Endothelial cell (in vitro differentiated cells): Measurements from ENCODE around the gene GPATCH8. TPM values are rescaled to one million over a fixed set of nuclear protein-coding genes. Genes with fewer than 3 reads are reported as not detected.

Experiments used
- DNase-seq: peaks from one replicate; pipeline ENCODE4 v3.0.0; 2021; ENCODE audit warnings: low spot score
- H3K27ac Mint-ChIP-seq: one replicate; pipeline ENCODE4 v1.8.0; 2021; ENCODE audit warnings: mixed read lengths, inconsistent platforms; ENCODE audit not compliant: unreplicated experiment
- H3K27me3 Mint-ChIP-seq: one replicate; pipeline ENCODE4 v1.8.0; 2021; ENCODE audit warnings: mild to moderate bottlenecking, moderate library complexity, mixed read lengths, inconsistent platforms; ENCODE audit not compliant: unreplicated experiment
- H3K36me3 Mint-ChIP-seq: one replicate; pipeline ENCODE4 v1.8.0; 2021; ENCODE audit warnings: mild to moderate bottlenecking, low read depth, mixed read lengths, inconsistent platforms; ENCODE audit not compliant: unreplicated experiment
- H3K4me1 Mint-ChIP-seq: one replicate; pipeline ENCODE4 v1.8.0; 2021; ENCODE audit warnings: mild to moderate bottlenecking, mixed read lengths, inconsistent platforms; ENCODE audit not compliant: unreplicated experiment
- H3K4me3 Mint-ChIP-seq: one replicate; pipeline ENCODE4 v1.8.0; 2021; ENCODE audit warnings: mild to moderate bottlenecking, mixed read lengths, inconsistent platforms; ENCODE audit not compliant: unreplicated experiment
- H3K9me3 Mint-ChIP-seq: one replicate; pipeline ENCODE4 v1.8.0; 2021; ENCODE audit warnings: mixed read lengths, inconsistent platforms; ENCODE audit not compliant: unreplicated experiment
- total RNA-seq: library from RNA; stranded (reverse); fragmentation: NEBNext Ultra II Directional; extraction: Animal tissue kit (Norgen Biotek cat#: 25700); gene quantifications from one replicate; pipeline ENCODE4 v1.2.1, GENCODE V29; 2021; ENCODE audit not compliant: unreplicated experiment
- TF ChIP-seq, protein P1 (sequence below): fragments of 200-600 bp; sonication (generic); IDR thresholded peaks from one replicate; pipeline ENCODE4 v1.5.0; 2021; ENCODE audit warnings: antibody characterized with exemption; ENCODE audit not compliant: unreplicated experiment

Gene GPATCH8
- total RNA-seq, 1 donor from 2014 or later: 53.3 TPM

DNA sequence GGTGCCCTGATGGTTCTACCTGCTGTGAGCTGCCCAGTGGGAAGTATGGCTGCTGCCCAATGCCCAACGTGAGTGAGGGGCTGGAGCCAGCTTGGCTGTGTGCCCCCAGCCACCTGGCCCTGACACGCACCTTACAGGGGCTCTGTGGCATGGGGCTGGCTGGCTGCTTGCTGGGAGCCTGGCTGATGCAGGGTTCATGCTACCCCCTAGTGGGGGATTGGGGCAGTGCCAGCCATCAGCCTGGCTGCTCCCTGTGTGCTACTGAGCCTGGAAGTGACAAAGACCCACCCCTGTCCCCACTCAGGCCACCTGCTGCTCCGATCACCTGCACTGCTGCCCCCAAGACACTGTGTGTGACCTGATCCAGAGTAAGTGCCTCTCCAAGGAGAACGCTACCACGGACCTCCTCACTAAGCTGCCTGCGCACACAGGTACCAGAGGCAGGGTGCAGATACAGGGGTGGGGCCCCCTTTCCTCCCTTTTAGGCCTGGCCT is 152.4 kb downstream of the GPATCH8 start:
- Mint-ChIP-seq H3K27ac (peak overlapping the region; percentile 48), H3K4me3 (no peak overlapping the region), H3K27me3 (peaks cover 14% of the 10 kb centered on the region), H3K36me3 (peaks cover 6% of the 10 kb centered on the region), H3K4me1 (peaks cover 10% of the 10 kb centered on the region), H3K9me3 (no peaks in the 10 kb centered on the region)
- TF ChIP-seq, protein P1, sequence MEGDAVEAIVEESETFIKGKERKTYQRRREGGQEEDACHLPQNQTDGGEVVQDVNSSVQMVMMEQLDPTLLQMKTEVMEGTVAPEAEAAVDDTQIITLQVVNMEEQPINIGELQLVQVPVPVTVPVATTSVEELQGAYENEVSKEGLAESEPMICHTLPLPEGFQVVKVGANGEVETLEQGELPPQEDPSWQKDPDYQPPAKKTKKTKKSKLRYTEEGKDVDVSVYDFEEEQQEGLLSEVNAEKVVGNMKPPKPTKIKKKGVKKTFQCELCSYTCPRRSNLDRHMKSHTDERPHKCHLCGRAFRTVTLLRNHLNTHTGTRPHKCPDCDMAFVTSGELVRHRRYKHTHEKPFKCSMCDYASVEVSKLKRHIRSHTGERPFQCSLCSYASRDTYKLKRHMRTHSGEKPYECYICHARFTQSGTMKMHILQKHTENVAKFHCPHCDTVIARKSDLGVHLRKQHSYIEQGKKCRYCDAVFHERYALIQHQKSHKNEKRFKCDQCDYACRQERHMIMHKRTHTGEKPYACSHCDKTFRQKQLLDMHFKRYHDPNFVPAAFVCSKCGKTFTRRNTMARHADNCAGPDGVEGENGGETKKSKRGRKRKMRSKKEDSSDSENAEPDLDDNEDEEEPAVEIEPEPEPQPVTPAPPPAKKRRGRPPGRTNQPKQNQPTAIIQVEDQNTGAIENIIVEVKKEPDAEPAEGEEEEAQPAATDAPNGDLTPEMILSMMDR: peak; percentile 73
- peak; percentile 87 for DNase-seq

DNA sequence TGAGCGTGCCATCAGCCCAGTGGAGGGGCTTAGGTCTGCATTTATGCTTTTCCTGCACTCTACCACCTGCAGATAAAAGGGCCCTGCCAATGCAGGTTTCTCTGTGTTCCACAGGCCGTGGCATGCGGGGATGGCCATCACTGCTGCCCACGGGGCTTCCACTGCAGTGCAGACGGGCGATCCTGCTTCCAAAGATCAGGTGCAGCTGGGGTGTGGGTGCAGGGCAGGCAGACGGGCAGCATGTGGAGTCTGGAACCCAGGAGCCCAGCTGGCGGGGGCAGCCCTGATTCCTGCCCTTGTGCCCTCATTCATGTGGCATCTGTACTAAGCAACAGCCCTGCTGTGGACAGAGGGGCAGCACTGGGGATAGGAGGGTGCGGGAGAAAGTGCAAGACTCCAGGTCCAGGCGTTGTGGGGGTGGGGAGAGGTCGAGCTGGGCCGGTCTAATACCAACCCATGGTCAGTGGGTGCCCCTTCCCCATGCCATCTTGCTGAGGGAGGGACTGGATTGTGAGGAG is 153.6 kb downstream of the GPATCH8 start:
- Mint-ChIP-seq H3K27me3 (peaks cover 18% of the 10 kb centered on the region), H3K4me1 (peaks cover 17% of the 10 kb centered on the region), H3K4me3 (peak overlapping the region; percentile 42), H3K36me3 (peaks cover 10% of the 10 kb centered on the region), H3K27ac (no peak overlapping the region), H3K9me3 (no peaks in the 10 kb centered on the region)
- TF ChIP-seq, protein P1: no peak
- DNase-seq: no peak

DNA sequence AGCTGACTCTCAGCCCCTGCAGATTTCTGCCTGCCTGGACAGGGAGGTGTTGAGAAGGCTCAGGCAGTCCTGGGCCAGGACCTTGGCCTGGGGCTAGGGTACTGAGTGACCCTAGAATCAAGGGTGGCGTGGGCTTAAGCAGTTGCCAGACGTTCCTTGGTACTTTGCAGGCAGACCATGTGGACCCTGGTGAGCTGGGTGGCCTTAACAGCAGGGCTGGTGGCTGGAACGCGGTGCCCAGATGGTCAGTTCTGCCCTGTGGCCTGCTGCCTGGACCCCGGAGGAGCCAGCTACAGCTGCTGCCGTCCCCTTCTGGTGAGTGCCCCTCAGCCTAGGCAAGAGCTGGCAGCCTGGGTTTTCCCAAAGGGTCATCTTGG is 154.2 kb downstream of the GPATCH8 start:
- Mint-ChIP-seq H3K4me1 (peaks cover 17% of the 10 kb centered on the region), H3K27ac (no peak overlapping the region), H3K4me3 (no peak overlapping the region), H3K9me3 (no peaks in the 10 kb centered on the region), H3K27me3 (peaks cover 22% of the 10 kb centered on the region), H3K36me3 (peaks cover 10% of the 10 kb centered on the region)
- TF ChIP-seq, protein P1: no peak
- DNase-seq: no peak

DNA sequence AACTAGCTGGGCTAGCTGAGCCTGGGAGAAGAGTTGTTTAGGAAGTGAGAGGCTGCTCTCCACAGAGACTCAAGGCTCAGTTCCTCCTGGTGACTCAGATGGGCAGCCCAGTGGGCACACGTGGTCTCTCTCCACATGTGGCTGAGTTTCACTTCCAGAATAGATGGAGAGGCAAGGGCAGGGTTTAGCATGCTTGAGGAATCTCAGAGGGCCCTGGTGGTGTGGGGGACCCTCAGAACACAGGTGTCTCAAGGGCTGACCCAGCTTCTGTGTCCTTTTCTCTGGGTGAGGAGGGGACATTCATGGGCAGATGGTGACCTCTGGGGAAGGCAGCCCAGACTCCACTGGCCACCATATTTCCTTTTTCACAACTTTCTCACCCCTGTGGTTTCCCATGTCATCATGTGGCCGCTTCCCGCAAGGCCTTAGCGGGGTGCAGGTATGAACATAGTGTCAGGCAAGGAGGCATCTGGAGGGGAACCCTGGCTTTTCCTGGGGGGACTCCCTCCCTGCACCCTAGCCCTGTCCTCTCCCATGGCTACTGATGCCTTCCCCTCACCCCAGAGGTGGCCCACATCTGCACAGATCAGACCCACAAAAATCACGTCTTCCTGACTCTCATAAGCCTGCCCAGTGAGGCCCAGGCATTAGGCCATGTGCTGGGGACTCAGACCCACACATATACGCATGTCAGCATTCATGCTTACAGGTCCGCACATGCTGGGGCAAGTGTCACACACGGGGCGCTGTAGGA is 154.8 kb downstream of the GPATCH8 start:
- DNase-seq: no peak
- Mint-ChIP-seq H3K4me3 (no peak overlapping the region), H3K4me1 (peaks cover 17% of the 10 kb centered on the region), H3K36me3 (peaks cover 10% of the 10 kb centered on the region), H3K9me3 (no peaks in the 10 kb centered on the region), H3K27me3 (peaks cover 22% of the 10 kb centered on the region), H3K27ac (no peak overlapping the region)
- TF ChIP-seq, protein P1: no peak

Other genes starting within 250 kb of the GPATCH8 start
- not detected for gene SLC4A1, start 235.3 kb downstream of the GPATCH8 start, total RNA-seq
- 0.82 TPM for gene RUNDC3A, start 194.8 kb downstream of the GPATCH8 start, total RNA-seq
- 124 TPM for gene SLC25A39, start 178.6 kb downstream of the GPATCH8 start, total RNA-seq
- gene GRN, start 158.1 kb downstream of the GPATCH8 start, total RNA-seq: 904 TPM
- gene FAM171A2, start 139.6 kb downstream of the GPATCH8 start, total RNA-seq: 53.7 TPM
- 4.3 TPM for gene ITGA2B, start 113.8 kb downstream of the GPATCH8 start, total RNA-seq
- gene FZD2, start 54.1 kb upstream of the GPATCH8 start, total RNA-seq: 12.9 TPM
- not detected for gene MEIOC, start 153.1 kb upstream of the GPATCH8 start, total RNA-seq
- 26.1 TPM for gene CCDC43, start 186.4 kb upstream of the GPATCH8 start, total RNA-seq
- gene DBF4B, start 205.3 kb upstream of the GPATCH8 start, total RNA-seq: 16.4 TPM